NT2/D1 (cell line): ENCODE measurements around the gene MYO7A.

Source experiments
- YY1 ChIP-seq: IDR thresholded peaks from 2 replicates; pipeline ENCODE4 v1.6.1; 2011; ENCODE audit not compliant: insufficient read length, insufficient read depth
- ZNF274 ChIP-seq: IDR thresholded peaks from 2 replicates; pipeline ENCODE4 v1.6.1; 2011; ENCODE audit warnings: mild to moderate bottlenecking, low read depth, low read length

DNA sequence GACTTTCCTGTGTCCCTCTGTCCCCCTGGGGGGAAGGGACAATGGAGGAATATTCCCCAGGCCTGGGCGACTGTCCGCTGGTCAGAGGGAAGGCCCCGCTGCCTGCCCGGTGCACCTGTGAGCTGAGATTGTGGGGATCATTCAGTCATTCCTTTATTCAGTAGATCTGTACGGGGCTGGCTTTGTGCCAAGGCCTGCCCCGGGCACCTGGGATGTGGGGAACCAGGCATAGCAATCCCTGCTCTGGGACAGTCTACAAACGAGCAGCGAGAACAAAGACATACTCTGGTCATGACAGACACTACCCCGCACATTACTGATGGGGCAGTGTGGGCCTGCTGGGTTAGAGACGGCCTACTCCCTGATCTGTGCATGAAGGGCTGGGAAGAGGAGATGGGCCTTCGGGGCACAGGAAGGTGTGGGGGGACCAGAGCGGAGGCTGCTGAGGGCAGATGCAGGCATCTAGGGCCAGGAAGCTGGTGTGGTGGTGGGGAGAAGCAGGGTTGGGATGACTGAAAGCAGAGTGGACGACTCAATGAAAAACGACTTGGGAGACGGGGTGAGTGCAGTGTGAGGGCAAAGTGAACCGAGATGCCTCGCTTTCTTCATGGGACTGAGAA lies 1.8 kb upstream of the MYO7A start:
- no peak for TF ChIP-seq YY1
- TF ChIP-seq ZNF274, result no peak
